Type B pancreatic cell (in vitro differentiated cells): ENCODE results near the gene HOXA5. TPM values are rescaled to one million over a fixed set of nuclear protein-coding genes. Genes with fewer than 3 reads are reported as not detected.
A peak's percentile ranks its signal among the peaks of the same experiment; 100 is the strongest.

Source experiments
- DNase-seq: peaks from one replicate; pipeline ENCODE4 v3.0.0; 2021; ENCODE audit warnings: mixed read lengths; ENCODE audit not compliant: unreplicated experiment; ENCODE audit errors: extremely low spot score
- H3K27ac Mint-ChIP-seq: 2 replicates; pipeline ENCODE4 v1.8.0; 2021; ENCODE audit warnings: mild to moderate bottlenecking, mixed read lengths
- H3K27me3 Mint-ChIP-seq: 2 replicates; pipeline ENCODE4 v1.8.0; 2021; ENCODE audit warnings: mixed read lengths
- H3K36me3 Mint-ChIP-seq: 2 replicates; pipeline ENCODE4 v1.8.0; 2021; ENCODE audit warnings: mixed read lengths
- H3K4me1 Mint-ChIP-seq: one replicate; pipeline ENCODE4 v1.8.0; 2021; ENCODE audit warnings: mixed read lengths; ENCODE audit not compliant: unreplicated experiment
- H3K4me3 Mint-ChIP-seq: 2 replicates; pipeline ENCODE4 v1.8.0; 2021; ENCODE audit warnings: mild to moderate bottlenecking, mixed read lengths
- H3K9me3 Mint-ChIP-seq: 2 replicates; pipeline ENCODE4 v1.8.0; 2021; ENCODE audit warnings: mixed read lengths
- total RNA-seq: library from RNA; stranded (reverse); gene quantifications from 2 replicates; pipeline ENCODE4 v1.2.1, GENCODE V29; 2021; ENCODE audit warnings: low replicate concordance
- TF ChIP-seq, protein P1 (sequence below): fragments of 200-600 bp; sonication (generic); conservative IDR thresholded peaks from 2 replicates; pipeline ENCODE4 v1.5.0; 2021; ENCODE audit warnings: antibody characterized with exemption, mild to moderate bottlenecking

HOXA5 gene
- total RNA-seq, 1 donor from 2014 or later: 77.7 TPM

DNA sequence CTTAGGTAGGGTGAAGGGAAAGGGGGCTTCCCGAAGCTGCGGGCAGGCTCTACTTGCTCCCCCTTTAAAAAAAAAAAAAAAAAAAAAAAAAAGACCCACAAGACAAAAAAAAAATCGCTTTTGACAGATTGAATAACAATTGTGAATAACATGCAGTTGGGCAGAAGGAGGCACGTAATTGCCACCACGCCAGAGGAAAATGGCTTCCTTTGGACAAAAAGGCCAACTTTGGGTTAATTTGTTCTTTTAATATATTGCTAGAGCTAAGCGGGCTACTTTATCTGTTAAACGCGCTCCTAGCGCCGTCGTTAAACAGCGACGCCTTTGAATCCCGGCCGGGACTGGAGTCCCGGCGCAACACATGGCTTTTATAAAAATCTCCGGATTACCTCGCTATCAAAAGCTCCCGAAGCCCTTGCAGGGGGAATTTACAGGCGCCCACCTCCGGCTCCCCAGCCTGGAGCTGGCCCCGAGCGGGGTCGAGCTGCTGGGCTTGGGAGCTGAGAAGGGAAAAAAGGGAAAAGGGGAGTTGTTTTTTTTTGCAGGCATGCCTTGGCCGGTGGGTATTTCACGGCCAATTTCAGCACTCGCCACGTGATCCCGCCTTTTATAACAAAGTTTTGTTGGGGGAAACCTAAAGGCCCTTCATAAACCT is 40.3 kb upstream of the HOXA5 start:
- H3K27ac Mint-ChIP-seq: peak overlapping the region; percentile 41
- peak overlapping the region; percentile 77 for H3K4me3 Mint-ChIP-seq
- DNase-seq: peak; percentile 58
- peaks cover 99% of the 10 kb centered on the region for H3K27me3 Mint-ChIP-seq
- TF ChIP-seq, protein P1, sequence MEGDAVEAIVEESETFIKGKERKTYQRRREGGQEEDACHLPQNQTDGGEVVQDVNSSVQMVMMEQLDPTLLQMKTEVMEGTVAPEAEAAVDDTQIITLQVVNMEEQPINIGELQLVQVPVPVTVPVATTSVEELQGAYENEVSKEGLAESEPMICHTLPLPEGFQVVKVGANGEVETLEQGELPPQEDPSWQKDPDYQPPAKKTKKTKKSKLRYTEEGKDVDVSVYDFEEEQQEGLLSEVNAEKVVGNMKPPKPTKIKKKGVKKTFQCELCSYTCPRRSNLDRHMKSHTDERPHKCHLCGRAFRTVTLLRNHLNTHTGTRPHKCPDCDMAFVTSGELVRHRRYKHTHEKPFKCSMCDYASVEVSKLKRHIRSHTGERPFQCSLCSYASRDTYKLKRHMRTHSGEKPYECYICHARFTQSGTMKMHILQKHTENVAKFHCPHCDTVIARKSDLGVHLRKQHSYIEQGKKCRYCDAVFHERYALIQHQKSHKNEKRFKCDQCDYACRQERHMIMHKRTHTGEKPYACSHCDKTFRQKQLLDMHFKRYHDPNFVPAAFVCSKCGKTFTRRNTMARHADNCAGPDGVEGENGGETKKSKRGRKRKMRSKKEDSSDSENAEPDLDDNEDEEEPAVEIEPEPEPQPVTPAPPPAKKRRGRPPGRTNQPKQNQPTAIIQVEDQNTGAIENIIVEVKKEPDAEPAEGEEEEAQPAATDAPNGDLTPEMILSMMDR: no peak
- H3K9me3 Mint-ChIP-seq: no peaks in the 10 kb centered on the region
- H3K36me3 Mint-ChIP-seq: no peaks in the 10 kb centered on the region
- H3K4me1 Mint-ChIP-seq: peaks cover 21% of the 10 kb centered on the region

DNA sequence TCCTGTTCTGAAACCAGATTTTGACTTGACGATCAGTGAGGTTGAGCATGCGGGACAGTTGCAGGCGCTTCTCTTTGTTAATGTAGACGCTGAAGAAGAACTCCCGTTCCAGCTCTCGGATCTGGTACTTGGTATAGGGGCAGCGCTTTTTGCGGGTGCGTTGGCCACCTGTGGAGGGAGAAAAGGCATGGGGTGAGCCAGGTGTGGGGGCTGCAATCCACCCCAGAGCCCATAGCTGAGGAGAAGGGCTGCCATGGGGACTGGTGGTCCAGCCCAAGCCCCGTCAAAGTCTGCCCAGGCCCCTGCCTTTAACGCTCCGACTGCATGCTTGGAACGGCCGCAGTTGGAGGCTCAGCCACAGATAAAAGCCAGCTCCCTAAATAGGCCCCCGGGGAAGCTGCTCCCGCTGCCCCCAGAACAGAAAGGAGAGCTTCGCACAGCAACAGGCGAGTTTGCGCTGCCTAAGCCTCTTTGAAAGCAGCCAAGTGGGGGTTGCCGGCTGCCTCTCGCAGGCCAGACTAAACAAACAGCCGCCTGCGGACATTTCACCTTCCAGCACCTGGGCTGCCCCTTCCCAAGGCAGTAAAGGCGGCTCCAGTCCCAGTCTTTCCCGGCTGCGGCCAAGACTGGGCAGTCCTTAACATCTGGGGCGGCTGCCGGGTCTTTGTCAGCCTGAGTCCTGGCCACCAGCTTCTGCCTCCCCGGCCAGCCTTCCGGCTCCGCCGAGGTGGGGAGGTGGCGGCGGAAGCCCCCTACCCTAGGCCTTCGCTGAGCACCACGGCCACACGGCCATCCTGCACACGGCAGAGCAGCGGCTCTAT is 39.6 kb upstream of the HOXA5 start:
- Mint-ChIP-seq H3K4me3 (peak overlapping the region; percentile 77), H3K27me3 (peaks cover 99% of the 10 kb centered on the region), H3K4me1 (peaks cover 14% of the 10 kb centered on the region), H3K27ac (peak overlapping the region; percentile 29), H3K9me3 (no peaks in the 10 kb centered on the region), H3K36me3 (no peaks in the 10 kb centered on the region)
- peak; percentile 64 for DNase-seq
- TF ChIP-seq, protein P1: no peak

DNA sequence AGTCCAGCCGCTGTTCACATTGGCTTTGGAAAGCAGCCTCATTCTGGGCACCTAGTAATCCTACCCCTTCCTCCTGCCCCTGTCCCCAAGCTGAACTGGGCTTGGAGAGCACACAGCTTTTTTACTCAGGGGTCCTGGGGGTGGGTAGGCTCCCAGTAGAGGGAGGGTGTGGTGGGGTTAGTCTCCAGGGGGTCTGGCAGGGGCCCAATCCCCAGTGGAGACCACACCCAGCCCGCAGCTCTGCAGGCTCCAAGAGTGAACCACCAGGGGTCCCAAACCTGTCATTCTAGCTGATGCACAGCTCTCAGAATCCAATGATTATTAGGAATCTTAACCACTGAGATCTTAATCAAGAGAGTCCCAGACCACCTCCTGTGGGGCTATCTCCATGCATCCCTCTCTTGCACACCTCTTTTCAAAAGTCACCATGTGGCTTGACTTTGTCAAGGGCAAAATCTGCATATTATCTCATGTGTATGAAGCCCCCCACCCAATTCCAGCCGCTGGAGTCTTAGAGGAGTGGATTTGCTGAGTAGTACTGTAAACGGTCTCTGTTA is 38.9 kb upstream of the HOXA5 start:
- no peaks in the 10 kb centered on the region for H3K36me3 Mint-ChIP-seq
- H3K27ac Mint-ChIP-seq: peak overlapping the region; percentile 29
- H3K27me3 Mint-ChIP-seq: peaks cover 99% of the 10 kb centered on the region
- peak overlapping the region; percentile 68 for H3K4me3 Mint-ChIP-seq
- peak; percentile 45 for DNase-seq
- TF ChIP-seq, protein P1: no peak
- H3K9me3 Mint-ChIP-seq: no peaks in the 10 kb centered on the region
- H3K4me1 Mint-ChIP-seq: peaks cover 14% of the 10 kb centered on the region

DNA sequence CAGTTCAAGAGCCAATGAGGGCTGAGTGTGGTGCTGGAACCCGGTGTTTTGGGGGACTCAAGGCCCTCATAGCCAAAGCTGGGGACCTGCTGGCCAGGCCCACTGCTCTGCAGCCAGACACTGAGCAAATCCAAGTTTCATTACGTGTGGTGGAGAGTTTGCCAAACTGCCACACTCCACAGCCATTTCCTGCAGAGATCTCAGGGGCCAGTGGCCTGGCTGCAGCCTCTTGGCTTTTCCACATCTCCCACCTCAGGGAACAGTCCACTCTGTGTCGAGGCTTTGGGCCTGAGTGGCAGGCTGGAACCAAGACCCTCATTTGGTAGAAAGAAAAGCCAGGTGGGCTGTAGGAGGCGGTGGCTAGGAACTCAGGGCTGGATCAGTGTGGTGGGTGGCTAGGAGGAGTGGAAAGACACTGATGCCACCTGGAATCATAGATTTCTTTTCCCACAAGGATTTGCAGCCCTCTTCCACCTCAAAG is 38.4 kb upstream of the HOXA5 start:
- TF ChIP-seq, protein P1: no peak
- H3K9me3 Mint-ChIP-seq: no peaks in the 10 kb centered on the region
- no peak overlapping the region for H3K27ac Mint-ChIP-seq
- H3K36me3 Mint-ChIP-seq: no peaks in the 10 kb centered on the region
- no peak overlapping the region for H3K4me3 Mint-ChIP-seq
- peaks cover 14% of the 10 kb centered on the region for H3K4me1 Mint-ChIP-seq
- DNase-seq: peak; percentile 34
- peaks cover 99% of the 10 kb centered on the region for H3K27me3 Mint-ChIP-seq

DNA sequence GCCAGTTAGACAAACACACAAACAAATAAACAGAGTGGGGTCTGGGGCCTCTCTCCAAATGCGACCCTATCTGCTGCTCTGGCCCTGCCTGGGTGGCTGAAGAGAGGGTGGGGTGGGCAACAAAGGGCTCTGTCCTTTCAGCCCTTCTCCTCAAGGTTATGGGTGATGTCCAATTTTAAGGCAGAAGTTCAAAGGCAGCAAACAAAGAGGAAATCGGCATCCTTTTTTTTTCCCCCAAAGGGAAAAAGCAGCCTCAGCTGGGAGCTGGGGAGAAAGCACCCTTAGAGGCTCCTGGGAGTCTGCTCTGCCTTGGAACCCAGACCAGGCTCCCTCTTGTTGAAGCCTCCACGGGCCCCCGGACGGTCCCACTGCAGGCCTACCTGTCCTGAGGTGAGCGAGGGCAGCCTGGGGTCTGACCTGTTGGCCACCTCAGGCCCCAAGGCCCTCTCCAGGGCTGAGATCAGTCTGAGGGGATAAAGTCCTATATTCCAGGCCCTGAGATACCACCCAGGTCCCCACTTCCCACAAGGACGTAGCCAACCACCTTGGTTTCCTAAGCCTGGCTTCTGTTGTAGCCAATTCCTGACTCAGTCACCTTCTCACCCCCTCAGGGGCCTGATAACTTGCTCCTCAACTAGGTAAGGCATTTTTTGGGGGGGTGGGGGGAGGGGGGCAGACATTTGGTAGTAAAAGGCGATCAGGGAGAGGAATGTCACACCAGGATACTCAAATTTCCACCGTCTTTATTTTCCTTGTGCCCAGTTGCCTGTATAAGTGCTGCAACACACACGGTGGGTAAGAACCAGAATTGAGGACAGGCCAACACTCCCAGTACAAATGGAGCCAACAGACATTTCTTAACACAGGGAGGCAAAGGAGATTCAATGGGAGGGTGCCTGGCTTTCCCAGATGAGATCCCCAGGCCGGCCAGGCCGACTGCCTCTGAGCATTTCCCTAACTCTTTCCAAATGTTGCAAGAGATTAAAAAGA is 37.2 kb upstream of the HOXA5 start:
- Mint-ChIP-seq H3K36me3 (no peaks in the 10 kb centered on the region), H3K4me1 (peaks cover 11% of the 10 kb centered on the region), H3K9me3 (no peaks in the 10 kb centered on the region), H3K4me3 (peak overlapping the region; percentile 52), H3K27me3 (peaks cover 99% of the 10 kb centered on the region), H3K27ac (no peak overlapping the region)
- TF ChIP-seq, protein P1: no peak
- no peak for DNase-seq
